ENCODE data around the gene CCDC152. TPM values are rescaled to one million over a fixed set of nuclear protein-coding genes. Genes with fewer than 3 reads are reported as not detected.

Gene CCDC152
- total RNA-seq, 4 donors from 2014 or later, result 0.36 to 1.7 (median 1.1) TPM; not detected in 1

- no peaks in the 10 kb centered on the region for H3K4me1 ChIP-seq
- H3K9me3 ChIP-seq, result no peaks in the 10 kb centered on the region
- WGBS, result 94% methylated on average over 9 of the region's 9 CpGs
- DNase-seq (ENCODE audit: low spot score in 2 of 2), result no peak
- H3K27ac ChIP-seq, result no peak overlapping the region
- no peak overlapping the region for H3K4me3 ChIP-seq
- H3K27me3 ChIP-seq, result no peaks in the 10 kb centered on the region
- TF ChIP-seq, protein P1, sequence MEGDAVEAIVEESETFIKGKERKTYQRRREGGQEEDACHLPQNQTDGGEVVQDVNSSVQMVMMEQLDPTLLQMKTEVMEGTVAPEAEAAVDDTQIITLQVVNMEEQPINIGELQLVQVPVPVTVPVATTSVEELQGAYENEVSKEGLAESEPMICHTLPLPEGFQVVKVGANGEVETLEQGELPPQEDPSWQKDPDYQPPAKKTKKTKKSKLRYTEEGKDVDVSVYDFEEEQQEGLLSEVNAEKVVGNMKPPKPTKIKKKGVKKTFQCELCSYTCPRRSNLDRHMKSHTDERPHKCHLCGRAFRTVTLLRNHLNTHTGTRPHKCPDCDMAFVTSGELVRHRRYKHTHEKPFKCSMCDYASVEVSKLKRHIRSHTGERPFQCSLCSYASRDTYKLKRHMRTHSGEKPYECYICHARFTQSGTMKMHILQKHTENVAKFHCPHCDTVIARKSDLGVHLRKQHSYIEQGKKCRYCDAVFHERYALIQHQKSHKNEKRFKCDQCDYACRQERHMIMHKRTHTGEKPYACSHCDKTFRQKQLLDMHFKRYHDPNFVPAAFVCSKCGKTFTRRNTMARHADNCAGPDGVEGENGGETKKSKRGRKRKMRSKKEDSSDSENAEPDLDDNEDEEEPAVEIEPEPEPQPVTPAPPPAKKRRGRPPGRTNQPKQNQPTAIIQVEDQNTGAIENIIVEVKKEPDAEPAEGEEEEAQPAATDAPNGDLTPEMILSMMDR (IDR thresholded peaks at IDR 0.05), result no peak
- TF ChIP-seq EP300 (IDR thresholded peaks at IDR 0.05), result no peak
- TF ChIP-seq POLR2AphosphoS5 (IDR thresholded peaks at IDR 0.05), result no peak
- no peak for TF ChIP-seq POLR2A (IDR thresholded peaks at IDR 0.05)
- no peaks in the 10 kb centered on the region for H3K36me3 ChIP-seq
Measured at GRCh38 chr5:42825422-42826148, 69.0 kb downstream of the CCDC152 start.

GRCh38 chr5:42826757-42827515 is 70.3 kb downstream of the CCDC152 start:
- no peak for DNase-seq (ENCODE audit: low spot score in 2 of 2)
- Histone ChIP-seq H3K9me3 (no peaks in the 10 kb centered on the region), H3K36me3 (no peaks in the 10 kb centered on the region), H3K4me1 (no peaks in the 10 kb centered on the region), H3K27me3 (no peaks in the 10 kb centered on the region), H3K4me3 (no peak overlapping the region), H3K27ac (no peak overlapping the region)
- TF ChIP-seq EP300 (IDR thresholded peaks at IDR 0.05) (no peak), POLR2AphosphoS5 (IDR thresholded peaks at IDR 0.05) (no peak)
- TF ChIP-seq, protein P1 (IDR thresholded peaks at IDR 0.05), result no peak
- 54% methylated on average over 2 of the region's 2 CpGs for WGBS

- H3K27me3 ChIP-seq, result no peaks in the 10 kb centered on the region
- H3K36me3 ChIP-seq, result no peaks in the 10 kb centered on the region
- no peaks in the 10 kb centered on the region for H3K4me1 ChIP-seq
- H3K27ac ChIP-seq, result no peak overlapping the region
- H3K4me3 ChIP-seq, result no peak overlapping the region
- no peak for TF ChIP-seq POLR2AphosphoS5 (IDR thresholded peaks at IDR 0.05)
- TF ChIP-seq EP300 (IDR thresholded peaks at IDR 0.05), result no peak
- no peak for TF ChIP-seq POLR2A (IDR thresholded peaks at IDR 0.05)
- TF ChIP-seq, protein P1 (IDR thresholded peaks at IDR 0.05), result no peak
- no peak for DNase-seq (ENCODE audit: low spot score in 2 of 2)
- H3K9me3 ChIP-seq, result no peaks in the 10 kb centered on the region
- WGBS, result 33% methylated on average over 2 of the region's 2 CpGs
Measured at GRCh38 chr5:42828671-42829070, 72.1 kb downstream of the CCDC152 start.

- 79% methylated on average over 2 of the region's 2 CpGs for WGBS
Measured at GRCh38 chr5:42830924-42831323, 74.3 kb downstream of the CCDC152 start.

More at GRCh38 chr5:42830924-42831323, 74.3 kb downstream of the CCDC152 start:
- no peak for TF ChIP-seq EP300 (IDR thresholded peaks at IDR 0.05)
- no peak for TF ChIP-seq POLR2AphosphoS5 (IDR thresholded peaks at IDR 0.05)
- TF ChIP-seq, protein P1 (IDR thresholded peaks at IDR 0.05), result no peak
- TF ChIP-seq POLR2A (IDR thresholded peaks at IDR 0.05), result no peak
- no peaks in the 10 kb centered on the region for H3K4me1 ChIP-seq
- no peak for DNase-seq (ENCODE audit: low spot score in 2 of 2)
- no peaks in the 10 kb centered on the region for H3K36me3 ChIP-seq
- H3K27ac ChIP-seq, result no peak overlapping the region
- H3K9me3 ChIP-seq, result no peaks in the 10 kb centered on the region
- no peaks in the 10 kb centered on the region for H3K27me3 ChIP-seq
- no peak overlapping the region for H3K4me3 ChIP-seq

Measured in suprapubic skin (tissue), 4 donors.